Astrocyte of the spinal cord (primary cell): ENCODE measurements around the gene ADIPOR1.

Source experiments
- DNase-seq: peaks from one replicate; pipeline ENCODE4 v3.0.0; 2011; ENCODE audit warnings: low read depth, low spot score
- H3K4me3 ChIP-seq: 2 replicates; pipeline ENCODE4 v1.5.1; 2011; ENCODE audit warnings: low read depth, mild to moderate bottlenecking, low read length, moderate library complexity
- in situ Hi-C: cut with HindIII; loops from 2 replicates; pipeline ENCODE4 v1.10.0; 2017; ENCODE audit warnings: low sequenced_read_pairs
- TF ChIP-seq, protein P1 (sequence below): IDR thresholded peaks from 2 replicates; pipeline ENCODE4 v1.5.1; 2012; ENCODE audit warnings: low read depth, mild to moderate bottlenecking, low read length, inconsistent platforms

The ADIPOR1 gene

DNA sequence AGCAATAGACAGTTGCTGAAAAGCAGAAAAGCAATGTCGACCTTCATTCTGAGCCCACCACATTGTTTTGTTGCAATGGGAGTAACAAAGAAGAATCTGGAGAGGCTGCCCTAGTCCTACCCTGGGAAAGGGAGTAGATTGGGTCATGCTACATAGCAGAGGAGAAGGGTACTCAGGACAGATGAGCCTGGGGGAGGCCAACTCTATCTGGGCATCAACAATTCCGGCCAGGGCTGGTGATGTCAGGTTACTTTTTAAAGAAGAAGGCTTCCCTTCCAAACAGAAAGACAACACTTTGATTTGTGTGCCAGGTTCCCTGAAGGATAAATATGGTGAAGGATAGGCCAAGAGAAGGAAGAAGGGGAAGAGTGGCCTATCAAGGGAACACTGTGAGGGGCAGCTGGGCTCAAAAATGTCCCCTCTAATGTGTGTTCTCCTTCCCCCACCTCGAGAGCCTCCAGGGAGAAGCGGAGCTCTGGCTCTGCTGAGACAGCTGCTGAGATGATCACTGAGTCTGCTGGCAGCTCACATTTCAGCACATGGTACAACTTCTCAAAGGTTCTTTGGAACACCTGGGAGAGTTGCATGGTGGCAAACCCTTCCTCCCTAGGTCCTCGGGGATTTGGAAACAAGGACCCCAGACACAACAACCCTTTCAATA is 3.2 kb upstream of the ADIPOR1 start:
- no peak for DNase-seq
- no peak overlapping the region for H3K4me3 ChIP-seq
- in situ Hi-C loops: no loop called here
- TF ChIP-seq, protein P1, sequence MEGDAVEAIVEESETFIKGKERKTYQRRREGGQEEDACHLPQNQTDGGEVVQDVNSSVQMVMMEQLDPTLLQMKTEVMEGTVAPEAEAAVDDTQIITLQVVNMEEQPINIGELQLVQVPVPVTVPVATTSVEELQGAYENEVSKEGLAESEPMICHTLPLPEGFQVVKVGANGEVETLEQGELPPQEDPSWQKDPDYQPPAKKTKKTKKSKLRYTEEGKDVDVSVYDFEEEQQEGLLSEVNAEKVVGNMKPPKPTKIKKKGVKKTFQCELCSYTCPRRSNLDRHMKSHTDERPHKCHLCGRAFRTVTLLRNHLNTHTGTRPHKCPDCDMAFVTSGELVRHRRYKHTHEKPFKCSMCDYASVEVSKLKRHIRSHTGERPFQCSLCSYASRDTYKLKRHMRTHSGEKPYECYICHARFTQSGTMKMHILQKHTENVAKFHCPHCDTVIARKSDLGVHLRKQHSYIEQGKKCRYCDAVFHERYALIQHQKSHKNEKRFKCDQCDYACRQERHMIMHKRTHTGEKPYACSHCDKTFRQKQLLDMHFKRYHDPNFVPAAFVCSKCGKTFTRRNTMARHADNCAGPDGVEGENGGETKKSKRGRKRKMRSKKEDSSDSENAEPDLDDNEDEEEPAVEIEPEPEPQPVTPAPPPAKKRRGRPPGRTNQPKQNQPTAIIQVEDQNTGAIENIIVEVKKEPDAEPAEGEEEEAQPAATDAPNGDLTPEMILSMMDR: no peak

DNA sequence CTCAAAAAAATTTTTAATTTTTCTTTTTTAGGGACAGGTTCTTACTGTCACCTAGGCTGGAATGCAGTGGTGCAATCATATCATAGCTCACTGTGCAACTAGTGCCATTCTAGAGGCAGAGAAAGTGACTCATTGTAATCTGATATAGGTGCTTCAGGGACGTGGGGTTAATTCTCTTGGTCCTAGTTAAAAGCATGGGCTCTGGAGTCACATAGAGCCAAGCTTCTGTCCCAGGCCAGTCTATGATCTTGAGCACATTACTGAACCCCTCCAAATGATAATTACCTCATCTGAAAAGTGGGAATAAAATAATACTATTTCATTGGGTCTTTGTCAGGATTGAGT is 1.1 kb upstream of the ADIPOR1 start:
- H3K4me3 ChIP-seq: no peak overlapping the region
- peak; percentile 39 for DNase-seq
- in situ Hi-C loops: no loop called here
- TF ChIP-seq, protein P1: no peak

DNA sequence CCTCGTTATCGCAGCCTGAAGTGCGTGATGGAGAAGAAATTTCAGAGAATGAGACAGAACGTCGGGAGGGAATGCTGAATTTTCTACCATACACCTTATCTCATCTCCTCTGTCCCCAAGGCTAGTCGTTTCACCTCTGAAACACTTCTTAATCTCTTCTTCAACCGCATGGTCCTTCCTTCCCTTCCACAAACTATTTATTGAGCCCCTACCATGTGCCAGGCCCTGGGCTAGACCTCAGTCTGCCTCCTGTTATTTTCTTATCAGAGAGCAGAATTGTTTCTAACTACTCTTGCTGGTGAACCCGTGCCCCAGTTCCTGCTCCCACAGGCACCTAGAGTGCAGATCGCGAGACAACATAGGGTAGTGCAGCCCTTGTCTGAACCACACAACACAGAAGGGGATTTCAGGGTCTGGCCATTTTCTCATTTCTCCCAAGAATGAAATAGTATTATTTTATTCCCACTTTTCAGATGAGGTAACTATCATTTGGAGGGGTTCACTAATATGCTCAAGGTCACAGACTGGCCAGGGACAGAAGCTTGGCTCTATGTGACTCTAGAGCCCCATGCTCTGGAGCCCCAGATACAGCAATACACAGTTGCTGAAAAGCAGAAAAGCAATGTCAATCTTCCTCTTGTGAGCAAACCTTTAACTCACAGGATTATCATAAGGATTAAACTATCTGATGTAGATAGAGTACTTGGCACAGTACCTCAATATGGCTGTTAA is 598 bp upstream of the ADIPOR1 start:
- in situ Hi-C loops: no loop called here
- TF ChIP-seq, protein P1: no peak
- peak overlapping the region; percentile 59 for H3K4me3 ChIP-seq
- no peak for DNase-seq

DNA sequence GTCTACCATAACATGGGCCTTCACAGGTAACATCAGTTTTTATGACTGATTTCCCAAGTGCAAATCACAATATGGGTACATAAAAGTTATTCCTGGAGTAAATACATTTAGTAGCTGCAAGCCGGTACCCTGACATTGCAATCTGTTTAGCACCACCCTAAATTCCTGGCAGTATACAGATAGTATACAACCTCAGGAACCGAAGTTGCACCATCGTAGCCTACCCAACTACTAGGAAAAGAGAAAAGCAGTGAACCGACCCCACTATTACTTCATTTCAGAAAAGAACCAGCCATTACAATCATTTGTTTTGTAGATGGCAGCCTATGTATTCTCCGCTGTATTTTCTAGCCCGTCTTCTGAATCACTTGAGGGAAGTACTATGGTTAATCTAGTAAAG is 1.1 kb downstream of the ADIPOR1 start:
- peak overlapping the region; percentile 86 for H3K4me3 ChIP-seq
- TF ChIP-seq, protein P1: no peak

DNA sequence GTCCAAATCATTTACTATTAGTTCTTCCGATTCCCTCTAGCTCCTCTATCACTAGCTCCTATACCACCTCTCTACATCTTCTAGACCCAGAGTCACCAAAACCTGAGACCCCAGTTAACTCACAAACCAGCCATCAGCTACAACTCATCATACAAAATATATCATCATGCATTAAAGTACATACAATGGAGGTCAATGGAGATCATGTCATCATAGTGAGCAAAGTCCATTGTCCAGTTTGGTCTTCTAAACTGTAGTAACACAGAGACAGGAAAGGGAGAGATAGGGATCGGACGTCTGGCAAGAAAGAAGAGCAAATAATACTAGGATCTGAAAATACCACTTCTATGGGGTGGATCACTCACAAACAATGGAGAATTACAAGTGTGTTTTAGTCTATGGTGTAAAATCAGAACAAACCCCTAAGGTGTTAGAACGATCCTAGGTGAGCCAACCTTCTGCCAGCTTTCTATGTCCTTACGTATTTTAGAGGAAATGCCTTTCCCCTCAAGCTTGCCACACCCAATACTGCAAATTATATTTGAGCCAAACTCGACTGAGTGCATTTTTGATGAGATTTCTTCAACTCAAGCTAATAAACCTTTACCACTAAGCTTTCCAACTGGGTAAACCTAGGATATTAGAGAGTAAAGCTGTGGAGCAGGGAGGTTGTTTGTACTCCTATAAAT is 3.9 kb downstream of the ADIPOR1 start:
- TF ChIP-seq, protein P1: no peak
- H3K4me3 ChIP-seq: no peak overlapping the region
- in situ Hi-C loops: no loop called here
- no peak for DNase-seq

More for the DNA sequence above, 1.1 kb downstream of the ADIPOR1 start:
- in situ Hi-C loops: no loop called here
- DNase-seq: no peak

DNA sequence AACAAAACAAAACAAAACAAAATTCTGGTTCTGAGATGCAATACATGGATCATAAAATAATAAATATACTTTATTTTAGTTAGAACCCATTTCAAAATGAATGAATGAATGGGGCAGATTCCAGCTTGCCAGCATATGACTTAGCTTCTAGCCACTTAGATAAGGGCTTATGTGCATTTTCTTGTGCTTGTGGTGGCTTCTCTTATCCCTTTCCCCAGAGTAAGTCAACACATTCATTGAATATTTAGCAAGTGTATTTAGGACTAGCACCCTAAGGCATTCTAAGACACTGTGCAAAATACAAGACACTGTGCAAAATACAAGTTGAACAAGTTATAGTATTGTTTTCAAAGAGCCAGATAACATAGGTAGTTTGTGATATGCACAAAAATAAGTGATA is 4.7 kb downstream of the ADIPOR1 start:
- TF ChIP-seq, protein P1: no peak
- DNase-seq: no peak

More for the DNA sequence above, 4.7 kb downstream of the ADIPOR1 start:
- in situ Hi-C loops: no loop called here
- H3K4me3 ChIP-seq: no peak overlapping the region
